EH (cell line): Measurements from ENCODE around the gene TMEM119.

Source experiments
- DNase-seq: peaks from one replicate; pipeline ENCODE4 v3.0.0-alpha.2; 2015; ENCODE audit warnings: low read depth

Gene TMEM119, protein sequence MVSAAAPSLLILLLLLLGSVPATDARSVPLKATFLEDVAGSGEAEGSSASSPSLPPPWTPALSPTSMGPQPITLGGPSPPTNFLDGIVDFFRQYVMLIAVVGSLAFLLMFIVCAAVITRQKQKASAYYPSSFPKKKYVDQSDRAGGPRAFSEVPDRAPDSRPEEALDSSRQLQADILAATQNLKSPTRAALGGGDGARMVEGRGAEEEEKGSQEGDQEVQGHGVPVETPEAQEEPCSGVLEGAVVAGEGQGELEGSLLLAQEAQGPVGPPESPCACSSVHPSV

DNA sequence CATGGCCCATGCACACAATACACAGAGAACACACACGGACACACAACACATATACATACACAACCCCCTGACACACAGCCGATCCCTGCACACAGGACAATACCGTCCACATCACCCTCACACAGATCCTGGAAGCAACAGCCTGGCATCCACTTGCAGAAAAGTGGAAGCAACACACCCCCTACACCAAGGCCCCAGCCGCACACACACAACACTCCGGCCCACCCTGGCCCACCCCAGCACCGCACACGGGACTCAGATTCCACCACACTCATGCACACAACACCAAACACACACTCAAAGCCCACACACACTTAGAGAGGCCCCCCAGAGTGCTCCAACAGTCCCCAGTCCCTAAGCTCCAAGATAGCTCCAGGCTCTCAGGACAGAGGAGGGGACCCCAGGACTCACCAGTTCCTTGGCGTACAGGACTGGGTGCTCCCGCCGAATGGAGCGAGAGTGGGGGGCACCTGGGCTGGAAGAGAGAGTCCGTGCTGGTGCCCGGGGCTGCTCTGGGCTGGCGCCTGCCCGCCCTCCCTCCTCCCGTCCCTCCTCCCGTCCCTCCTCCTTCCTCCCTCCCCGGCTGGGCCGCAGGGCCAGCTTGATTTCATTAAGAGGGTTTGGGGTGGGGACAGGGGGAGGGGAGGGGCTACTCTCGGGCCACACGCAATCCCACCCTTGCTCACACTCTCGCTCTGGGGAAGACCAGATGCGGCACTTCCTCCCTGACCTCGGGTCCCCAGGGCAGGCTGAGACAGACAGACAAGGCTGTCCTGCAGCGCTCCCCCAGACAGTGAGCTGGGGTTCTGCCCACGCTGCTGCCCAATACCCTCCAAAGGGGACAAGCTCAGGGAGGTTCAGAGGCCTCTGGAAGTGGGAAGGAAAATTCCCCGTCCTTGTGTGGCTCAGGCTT lies at the start of gene TMEM119:
Gene TMEM119 (minus strand): TSS at position 526 of the 913 bp plus-strand sequence. CDS start 5,701 bp downstream, outside the sequence.
- DNase-seq: peak; percentile 80

DNA sequence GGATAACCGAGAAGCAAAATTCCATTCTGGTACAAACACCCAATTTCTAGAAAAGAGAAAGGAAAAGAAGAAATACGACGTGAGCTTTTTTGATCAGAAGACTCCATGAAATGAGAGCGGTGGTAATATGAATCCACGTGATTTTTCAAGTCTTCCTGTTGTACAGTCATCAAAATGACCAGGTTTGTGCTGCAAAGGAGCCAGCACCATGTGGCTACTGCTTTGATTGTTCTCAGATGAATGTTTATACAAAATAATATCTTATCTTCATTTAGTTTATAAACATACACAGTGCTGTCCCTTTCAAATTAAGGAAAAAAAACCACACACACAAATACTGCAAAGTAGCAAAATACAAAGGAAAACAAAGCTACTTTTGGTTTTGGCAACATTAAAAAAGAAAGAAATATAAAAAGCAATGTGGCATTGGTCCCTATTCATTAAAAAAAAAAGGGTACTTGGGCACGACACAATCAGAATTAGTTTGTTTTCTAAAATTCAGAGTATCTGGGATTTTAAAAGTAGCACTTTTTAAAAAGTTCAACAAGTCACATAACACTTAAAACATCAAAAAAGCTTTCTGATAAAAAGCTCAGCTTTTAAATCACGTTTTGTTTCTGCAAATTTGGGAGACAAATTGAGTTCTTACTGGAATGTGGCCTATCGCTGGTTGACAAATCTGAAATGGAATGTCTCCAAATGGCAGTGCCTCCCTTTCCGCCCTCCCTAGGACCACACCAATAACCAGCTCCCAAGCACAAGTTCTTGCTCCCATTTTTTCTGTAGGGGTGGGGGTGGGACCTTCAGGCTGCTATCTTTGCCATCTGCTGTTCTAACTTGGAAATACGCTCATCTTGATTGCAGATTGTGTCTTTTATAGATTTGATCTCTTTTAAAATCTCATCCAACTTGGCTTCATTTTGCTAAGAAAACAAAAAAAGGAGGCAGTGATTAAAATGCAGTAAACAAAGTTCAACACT lies 49.0 kb upstream of the TMEM119 start:
- peak; percentile 47 for DNase-seq

DNA sequence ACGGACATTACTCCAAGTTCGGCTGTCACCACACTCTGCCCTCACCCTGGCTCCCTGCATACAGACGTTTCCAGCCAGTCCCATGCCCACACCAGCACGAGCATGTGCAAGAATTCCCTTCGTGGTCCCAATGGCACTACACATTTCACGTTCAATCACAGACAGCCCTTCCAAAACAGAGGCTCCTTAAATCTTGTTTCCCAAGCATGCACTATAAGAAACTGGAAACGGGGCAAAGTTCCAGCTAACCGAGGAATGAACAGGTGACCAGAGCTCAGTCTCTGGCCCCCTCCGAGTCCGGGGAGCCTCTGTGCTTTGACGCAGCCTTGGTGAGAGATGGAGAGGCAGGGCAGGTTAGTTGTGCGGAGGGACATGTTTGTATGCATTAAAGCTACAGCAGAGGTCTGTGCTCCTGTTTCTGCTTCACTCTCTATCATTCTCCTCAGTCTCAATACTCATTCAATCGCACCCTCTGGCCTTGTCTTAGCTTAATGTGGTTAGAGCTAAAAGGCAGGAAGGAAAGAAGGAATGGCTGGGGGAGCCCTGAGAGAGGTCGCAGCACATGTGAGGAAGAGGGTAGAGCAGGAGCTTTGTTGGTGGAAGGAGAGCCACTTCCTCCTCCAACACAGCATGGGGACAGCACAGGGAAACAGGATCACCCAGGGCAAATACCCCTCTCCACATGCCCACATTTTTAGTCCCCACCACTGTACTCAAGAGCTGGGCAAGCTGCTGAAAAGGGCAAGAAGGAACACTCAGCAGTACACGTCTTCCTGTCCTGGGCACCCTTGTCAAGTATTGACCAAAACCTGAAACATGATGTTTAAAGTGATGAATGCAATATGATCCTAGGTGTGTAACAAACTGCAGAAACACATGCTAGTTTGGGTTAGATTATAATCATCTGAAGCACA lies 48.1 kb upstream of the TMEM119 start:
- DNase-seq: no peak

DNA sequence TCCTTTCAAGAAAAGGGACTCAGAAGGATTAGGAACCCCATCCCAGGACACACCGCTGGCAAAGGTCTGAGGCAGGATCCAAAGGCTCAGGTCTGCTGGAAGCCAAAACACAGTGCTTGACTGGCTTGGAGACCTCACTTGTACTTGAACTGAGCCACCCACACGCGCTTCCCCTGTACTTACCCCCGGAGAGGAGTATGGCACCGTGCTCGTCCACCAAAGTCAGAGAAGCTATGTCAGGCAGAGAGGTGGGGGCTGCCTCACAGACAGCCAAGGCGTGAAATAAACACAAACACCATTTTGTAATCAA lies 46.9 kb upstream of the TMEM119 start:
- no peak for DNase-seq

DNA sequence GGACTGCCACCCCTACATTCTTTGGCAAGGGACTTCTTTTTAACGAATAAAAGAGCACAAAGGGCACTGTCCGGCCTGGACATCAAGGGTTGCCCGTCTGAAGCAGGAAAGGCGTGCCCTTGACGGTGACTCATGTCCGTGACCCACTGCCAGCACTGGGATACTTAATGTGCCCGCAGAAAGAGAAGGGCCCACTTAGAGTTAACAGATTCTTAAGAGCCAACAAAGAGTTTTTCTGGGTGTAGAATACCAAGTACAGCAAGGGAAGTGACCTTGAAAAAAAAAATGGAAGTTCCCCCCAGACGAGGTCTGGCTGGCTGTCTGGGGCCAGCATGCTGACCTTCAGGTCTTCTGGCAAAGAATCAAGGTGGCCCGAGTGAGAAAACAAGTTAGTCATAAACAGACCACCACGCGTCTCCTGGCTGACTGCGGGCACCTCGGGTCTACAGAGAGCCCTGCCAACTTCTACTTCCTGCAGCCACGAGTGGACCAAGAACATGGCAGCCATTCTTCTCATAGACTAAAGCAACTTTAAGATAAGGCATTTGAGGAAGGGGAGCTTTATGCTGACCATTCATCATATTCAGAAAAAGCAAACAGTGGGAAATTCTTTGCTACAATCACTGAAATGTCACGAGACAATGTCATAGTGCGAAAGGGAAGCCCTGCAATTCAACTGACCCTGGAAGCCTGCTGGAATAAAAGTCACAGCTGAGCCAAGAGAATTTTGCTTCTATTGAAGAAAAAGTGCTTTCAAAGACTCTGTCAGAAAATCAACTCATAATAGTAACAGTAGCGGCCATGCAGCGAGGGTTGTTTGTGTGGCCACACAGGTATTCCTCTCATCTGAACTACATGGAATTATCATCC lies 46.3 kb upstream of the TMEM119 start:
- peak; percentile 30 for DNase-seq

DNA sequence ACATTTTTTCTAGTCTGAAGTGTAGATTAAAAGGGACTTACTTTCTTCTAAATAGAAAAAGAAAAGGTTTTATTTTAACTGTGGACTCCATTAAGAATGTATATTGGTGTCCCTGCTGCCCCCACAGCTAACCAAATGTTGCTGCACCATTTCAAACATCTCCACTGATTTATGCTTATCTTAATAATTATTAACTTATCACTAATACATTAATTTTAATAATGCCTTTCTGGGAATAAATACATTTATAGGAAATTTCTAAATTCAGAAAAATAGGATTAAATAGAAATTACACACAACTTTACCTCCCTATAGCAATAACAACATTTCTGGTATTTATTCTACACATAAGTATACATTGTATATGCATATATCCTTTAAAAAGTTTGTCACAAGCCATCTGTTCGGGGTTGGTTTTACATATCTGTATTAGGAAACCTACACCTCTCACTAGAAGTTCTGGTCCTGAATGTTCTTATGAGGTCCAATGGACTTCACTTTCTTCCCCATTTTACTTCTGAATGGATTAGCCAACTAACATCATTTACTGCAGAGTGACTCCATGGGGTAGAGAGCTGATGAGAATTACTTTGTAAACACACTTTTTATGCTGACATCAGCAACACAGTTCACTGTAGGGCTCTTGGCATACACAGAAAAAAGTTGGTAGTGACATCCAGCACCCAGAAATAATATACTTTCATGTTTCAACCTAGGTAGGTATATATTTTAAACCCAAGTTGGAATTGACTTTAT lies 45.2 kb upstream of the TMEM119 start:
- DNase-seq: no peak

DNA sequence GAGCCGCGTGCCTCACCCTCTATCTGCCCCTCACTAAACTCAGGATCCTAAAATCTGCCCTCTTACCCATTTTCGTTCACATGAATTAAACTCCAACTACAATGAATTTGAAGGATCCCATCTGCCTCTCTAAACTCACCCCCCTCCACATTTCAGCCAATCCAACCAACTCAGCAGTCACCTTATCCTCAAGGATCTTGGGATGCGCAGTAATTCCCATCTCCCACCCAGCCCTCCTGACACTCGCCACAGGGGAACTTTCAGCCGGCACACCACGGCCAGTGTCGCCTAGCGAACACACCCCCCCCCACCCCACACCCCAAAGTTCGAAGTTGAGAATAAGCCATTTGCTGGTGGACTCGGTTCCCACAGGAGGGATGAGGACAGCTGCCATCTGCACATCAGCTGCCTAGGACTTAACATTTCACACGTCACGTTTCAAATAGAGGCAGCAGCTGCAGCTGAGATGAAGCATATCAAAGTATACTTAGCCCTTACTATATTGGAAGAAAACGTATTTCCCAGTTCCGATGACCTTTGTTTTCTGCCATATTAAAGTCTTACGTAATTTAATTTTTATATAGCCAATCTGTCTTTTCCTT lies 44.5 kb upstream of the TMEM119 start:
- DNase-seq: no peak

DNA sequence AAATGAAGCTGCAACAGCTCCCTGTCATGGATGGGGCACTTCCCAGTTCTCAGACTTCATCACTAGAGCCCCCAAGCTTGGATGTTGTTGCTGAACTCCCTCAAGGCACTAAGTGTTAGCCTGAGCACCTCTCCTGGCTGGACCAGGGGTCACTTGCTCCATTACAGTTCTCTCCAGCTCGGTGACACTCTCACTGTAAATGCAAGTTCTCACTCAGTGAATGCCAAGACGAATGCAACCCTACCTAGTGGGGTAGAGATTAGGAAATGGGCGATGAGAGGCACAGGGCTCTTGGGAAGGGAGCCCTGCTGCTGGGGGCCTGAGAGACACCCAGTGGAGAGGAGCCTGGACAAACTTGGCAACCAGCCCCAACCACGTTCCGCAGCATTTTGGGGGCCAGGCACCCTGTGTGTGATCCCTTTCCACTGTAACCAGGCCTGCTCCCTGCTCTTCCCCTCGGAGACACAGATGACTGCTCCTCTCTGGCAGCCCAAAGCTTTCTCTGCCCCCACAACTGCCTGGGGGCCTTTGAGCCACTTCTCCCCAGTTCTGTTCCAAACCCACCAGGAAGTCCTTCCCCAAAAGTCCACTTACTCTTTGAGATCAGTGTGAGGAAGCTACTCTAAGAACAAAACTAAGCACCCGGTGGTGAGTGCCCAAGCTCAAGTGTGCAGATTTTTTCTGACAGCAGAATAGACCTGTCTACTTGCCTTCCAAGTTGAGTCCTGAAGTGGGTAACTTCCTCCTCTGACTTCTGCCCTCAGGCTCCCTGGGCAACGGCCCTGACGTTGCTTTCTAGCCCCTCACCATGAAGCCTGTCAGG lies 43.8 kb upstream of the TMEM119 start:
- DNase-seq: peak; percentile 13

DNA sequence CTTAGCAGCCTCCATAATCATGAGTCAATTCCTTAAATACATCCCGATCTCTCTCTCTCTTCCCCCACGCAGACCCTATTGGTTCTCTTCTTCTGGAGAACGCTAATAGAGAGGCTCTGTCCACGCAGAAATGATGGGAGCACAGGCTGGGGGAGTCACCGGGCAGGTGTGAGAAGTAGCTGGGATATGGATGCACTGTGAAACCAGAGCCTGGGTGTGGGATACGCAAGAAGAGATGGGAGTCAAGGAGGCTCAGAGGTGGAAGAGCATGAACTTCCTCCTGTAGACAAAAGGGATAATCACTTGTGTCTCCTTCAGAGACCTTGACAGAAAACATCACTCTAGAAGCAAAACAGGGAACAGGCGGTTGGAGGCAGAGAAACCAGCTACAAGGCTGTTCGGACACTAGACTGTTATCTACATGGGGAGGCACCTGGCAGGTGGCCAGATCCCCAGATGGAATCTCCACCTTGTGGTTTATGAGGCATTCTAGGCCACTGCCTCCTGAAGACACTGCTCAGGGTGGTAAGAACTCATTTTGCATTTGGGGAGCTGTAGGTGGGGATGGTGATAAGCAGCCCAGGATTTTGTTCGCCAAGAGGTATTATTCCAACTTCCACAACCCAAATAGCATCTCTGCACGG lies 43.0 kb upstream of the TMEM119 start:
- DNase-seq: peak; percentile 54

DNA sequence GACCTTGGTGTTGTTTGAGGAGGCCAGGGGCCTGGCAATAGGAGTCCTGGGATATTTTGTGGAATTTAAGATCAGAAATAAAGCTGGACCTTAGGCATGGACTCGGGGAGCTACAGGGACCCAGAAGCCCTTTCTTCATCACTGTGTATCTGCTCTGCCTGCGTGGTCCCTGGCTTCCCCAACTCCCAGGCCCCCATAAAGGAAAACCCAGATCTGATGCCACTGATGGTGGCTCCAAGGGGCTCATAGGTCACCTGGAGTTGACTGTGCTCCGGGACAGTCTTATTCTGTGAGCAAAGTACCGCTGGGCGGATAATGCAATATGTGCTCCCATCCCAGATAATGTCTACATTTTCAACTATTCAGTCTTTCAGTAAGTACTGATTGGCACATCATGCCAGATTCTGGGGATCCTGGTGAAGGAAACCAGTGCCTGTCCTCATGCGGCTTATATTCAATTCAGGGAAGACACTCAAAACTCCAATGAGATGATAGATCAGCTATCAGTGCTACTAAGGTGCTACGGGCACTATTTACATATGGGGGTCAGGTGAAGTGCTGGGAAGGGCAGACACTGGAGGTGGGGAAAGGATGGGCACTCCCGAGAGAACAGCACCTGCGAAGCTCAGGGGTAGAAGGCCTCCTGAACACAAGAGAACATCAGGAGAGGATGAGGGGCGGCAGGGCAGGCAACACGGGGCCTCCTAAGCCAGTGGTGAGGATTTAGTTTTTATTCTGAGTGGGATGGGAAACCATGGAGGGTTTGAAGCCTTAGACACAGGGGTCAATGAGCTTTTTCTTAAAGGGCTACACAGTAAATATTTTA lies 41.3 kb upstream of the TMEM119 start:
- DNase-seq: no peak

DNA sequence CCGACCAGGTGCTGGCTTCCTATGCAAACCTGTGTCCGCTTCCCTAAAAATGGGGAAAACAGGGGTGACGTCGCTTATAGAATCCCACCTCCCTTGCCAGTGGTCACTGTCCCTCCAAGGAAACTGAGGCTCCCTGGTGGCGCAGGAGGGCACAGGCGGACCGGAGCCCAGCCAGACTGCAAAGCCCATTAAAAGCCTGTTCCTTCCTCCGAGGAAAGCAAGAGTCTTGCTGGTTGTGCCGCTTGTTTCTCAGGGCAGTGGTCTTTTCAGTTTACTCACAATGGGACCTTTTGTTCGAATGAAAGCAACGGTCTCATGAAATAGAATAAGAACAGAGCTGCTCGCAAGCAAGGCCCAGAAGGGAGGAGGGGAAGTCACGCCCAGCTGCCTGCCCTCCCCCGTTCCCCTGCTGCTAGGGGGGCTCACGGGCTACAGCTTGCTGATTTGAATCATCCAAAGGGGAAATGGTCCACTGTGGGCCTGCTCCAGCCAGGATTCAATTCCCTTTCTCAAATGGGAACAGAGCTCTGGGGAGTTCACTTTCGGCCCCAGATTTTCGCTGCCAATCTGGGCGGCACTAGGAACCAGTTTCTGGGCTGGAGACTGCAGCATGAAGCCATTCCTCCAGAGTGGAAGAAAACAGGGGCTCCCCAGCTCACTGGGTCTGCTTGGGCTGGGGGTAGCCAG lies 40.4 kb upstream of the TMEM119 start:
- no peak for DNase-seq

DNA sequence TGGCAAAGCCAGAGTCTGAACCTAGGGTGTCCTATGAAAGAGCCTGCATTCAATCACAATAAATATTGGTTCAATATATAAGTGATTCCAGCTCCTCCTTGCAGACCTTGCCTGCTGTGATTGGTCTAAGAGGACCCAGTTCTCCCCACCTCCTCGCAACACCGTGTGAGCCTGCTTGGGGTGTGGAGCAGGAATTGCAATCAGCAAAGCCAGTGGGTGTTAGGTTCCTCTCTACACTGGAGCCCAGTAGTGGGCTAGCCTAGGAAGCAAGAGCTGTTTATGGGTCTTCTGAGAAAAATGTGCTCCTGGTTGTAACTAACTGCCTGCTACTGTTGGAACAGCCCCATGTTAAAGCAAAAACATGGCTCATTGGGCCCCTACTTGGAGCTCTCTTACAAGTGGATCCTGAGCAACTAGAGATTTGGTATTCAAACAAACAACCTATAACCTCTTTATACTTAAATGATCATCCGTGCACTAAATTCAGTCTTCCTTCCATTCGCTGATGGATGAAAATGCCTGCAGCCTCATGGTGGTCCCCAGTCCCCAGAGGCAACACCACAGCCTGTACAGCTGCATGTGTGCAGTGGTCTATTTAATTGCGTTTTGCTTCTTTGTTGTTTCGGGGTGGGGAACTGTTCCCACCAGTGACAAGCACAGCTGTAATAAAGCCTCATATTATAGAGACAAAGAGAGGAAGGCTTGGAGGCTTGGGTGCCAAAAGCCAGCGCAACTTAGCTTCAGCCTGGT lies 39.5 kb upstream of the TMEM119 start:
- no peak for DNase-seq

DNA sequence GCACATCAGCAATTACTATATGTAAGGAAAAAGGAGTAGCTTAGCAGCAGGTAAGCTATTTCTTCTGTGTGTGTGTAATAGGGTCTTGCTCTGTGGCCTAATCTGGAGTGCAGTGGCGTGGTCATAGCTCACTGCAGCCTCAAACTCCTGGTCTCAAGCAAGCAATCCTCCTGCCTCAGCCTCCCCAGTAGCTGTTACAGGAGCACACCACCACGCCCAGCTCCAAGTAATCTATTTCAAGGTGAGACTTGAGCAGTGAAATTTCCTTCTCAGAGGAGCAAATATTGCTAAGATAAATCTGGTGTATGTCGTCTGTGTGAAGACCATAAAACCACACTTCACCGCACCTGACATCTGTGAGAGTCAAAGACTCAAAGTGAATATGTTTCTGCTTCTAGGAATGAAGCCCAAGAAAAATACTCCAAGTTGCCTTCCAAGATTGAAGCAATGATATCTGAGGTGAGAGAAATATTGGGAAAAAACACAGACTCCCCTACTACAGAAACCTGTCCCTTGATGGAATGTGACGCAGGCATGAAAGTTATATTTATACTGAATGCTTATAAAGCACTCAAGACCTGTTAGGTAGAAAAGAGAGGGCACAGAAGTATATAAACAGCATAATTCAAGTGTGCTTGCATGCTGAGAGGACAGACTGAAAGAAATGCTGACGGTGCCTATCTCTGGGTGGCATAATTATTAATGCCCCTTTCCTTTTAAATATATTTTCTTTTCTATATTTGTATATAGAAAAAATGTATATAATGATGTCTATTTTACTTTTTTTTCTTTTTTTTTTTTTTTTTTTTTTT lies 38.3 kb upstream of the TMEM119 start:
- no peak for DNase-seq

DNA sequence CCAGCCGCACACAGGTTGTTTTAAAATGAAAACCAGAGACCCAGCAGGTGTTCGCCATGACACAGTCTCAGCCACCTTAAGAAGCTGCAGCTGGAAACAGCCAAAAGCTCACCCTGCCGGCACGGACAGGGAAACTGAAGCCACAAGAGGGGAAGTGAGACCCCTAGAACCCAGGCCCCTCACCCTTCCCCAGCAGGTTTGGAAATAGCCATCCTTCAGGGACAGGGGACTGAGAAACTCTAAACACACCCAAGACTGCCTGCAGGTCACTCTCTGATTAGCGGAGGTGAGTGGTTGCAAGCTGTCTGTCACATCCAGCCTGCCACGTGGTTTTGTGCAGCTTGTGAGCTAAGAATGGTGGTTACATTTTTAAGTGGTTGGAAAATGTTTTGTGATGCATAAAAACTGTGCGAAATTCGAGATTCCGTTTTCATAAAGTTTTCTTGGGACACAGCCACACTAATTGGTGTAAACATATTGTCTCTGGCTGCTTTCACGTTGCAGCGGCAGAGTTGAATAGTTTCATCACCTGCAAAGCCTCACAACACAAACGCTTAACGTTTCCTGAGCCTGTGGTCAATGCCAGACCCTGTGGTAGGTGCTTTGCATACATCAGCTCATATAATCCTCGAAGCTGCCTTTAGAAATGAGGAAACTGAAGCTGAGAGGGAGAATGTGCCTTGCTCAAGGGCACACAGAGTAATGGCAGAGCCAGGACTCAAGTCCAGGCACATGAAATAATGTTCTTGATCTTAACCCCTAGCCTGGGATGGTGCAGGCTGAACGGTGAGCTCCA lies 37.5 kb upstream of the TMEM119 start:
- no peak for DNase-seq
